NCI-H460 (cell line): ENCODE measurements around the gene SUSD4. TPM values are rescaled to one million over a fixed set of nuclear protein-coding genes. Genes with fewer than 3 reads are reported as not detected.

Experiments used
- DNase-seq: peaks from one replicate; pipeline ENCODE4 v3.0.0-alpha.2; 2016; ENCODE audit warnings: low read depth; ENCODE audit errors: extremely low read depth
- total RNA-seq: library from RNA; depleted of rRNA; stranded (reverse); fragments of >200 nt; shearing (Covaris generic); gene quantifications from 2 replicates; pipeline ENCODE4 v1.2.3, GENCODE V29; 2014

SUSD4 gene
- total RNA-seq, 1 experiment from 2014 or later = not detected

DNA sequence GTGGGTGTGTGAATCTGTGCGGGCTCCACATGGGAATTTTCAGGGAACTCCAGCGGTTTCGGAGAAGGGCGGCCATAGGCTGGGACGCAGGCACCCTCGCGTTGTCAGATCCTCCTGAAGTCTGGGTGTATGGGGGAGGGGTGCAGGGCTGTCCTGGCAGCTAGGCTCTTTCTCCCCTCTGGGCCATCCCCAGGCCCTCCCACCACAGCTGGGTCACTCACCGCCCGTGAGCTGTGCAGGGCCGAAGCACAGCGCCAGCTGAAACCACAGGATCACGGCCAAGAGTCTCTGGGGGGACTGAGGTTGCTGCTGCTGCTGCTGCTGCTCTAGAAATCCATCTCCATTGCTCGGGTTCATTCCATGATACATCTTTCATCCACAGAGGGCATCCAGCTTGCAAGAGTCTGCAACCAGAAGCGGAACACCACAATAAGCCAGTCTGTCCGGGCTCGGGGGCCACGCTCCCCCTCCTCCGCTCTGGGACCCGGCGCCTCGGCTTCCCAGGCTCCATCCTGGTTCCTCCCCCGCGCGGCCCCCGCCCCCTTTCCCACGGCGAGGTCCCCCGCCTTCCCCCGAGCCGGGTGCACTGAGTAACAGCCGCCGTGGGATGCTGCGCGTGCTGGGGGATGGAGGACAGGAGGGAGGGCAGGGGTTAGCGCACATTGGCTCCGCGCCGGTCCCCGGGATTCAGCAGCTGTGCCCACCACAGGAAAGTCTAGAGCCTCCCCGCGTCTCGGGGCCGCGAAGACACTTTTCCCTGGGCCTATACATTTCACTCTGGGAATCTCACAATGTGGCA is 720 bp downstream of the SUSD4 start:
- no peak for DNase-seq

DNA sequence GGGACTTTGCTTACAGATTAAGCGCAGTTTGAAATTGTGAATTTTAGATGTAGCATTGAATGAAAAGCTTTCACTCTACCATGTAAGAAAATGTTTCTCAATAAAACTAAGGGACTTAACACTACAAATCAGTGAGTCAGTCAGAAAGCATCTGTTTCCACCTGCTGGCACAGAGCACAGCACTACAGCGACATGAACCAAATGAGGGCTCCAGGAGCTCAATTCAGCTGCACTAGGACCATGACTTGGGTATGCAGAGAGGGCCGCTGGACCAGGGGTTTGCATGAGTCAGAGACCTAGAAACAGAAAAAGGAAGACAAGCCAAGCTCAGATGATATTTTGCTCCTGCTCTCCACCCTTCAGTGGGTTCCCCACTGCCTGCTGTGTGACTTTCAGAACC is 5.2 kb downstream of the SUSD4 start:
- no peak for DNase-seq

DNA sequence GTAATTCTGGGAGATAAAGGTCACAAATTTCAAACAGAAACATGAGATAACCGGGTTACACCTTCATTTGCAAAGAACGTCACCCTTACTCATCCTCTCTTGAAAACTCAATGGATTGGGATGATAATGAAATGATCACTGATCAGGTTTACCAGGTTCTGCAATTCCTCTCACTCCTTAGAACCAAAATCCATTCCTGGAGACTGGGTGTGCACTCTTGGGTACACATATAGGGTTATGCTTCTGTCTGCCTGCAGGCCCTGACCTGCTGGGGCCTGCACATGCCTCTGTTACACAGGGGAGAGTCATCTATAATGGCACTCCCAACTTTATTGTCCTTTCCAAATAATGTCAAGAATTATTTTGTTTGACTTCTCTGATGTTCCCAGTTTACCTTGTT is 8.3 kb downstream of the SUSD4 start:
- DNase-seq = no peak

DNA sequence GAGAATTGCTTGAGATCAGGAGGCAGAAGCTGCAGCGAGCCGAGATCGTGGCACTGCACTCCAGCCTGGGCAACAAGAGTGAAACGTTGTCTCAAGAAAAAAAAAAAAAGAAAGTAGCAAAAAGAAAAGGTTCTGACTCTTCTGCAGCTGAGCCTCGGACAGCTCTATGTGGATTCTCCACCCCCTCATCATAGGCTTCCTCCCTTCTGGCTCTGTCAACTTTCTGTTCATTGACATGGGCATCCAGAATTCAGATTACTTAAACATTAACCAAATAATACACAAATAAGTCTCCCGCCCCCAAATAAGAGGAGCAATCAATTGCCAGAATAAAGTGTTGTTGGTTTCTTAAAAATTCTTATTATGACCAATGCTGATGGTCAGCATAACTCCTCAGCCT is 10.0 kb downstream of the SUSD4 start:
- no peak for DNase-seq

DNA sequence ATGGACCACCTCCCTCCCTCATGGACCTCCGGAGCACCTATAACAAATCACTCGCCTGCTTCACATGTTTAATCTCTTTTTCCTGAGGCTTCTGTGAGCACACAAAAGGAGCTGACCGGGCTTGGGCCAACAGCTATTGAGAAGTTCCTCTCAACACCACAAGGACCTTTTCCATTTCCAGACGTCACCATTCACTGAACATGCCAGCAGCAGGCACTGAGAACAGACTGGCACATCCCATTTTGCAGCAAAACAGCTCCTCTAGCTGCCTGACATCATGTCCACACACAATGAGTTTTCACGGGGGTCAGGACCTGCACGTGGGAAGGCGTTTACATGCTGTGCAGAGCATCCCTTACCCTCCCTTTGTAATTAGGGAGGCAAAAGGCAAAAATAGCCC is 11.0 kb downstream of the SUSD4 start:
- DNase-seq = no peak

DNA sequence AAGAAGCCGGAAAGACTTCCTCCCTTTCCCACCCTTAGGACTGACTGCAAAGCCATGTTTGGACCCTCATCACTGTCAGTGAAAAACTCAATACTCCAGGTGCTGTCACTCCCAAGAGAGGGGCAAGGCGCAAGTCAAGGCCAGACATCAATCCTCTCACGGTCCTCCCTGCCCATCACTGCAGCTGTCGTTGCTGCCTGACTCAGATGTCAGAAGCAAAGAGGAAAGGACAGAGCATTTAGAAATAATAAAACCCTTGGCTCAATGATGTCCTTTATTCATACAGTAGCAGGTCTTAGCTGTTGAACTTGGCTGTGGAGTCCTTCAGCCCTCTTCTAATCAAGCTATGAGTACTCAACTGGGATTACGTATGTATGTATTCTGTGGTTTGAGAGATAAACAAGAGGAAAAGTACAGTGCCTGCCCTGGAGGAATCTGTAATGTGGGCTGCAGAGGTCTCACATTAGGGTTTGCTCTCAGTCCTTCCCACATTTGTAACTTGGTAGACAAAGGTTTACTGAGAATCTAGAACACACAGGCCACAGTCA is 13.5 kb downstream of the SUSD4 start:
- no peak for DNase-seq

DNA sequence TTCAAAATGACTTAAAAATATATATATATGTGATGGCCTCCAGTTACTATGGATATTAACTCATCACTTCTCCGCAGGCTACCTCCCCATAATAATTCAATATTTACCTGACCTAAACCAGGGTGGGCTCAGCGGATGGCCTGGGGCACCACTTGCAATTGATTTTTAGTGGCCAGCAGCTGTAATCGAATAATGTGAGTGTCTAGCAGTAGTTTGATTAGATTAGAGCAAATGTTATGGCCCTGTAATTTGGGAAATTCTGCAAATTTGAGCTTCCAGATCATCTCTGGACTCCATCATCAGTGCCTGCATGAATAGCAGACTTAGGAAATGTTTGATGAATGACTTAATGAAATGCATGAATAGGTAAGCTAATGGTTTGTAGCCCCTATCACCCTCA is 14.7 kb downstream of the SUSD4 start:
- no peak for DNase-seq

DNA sequence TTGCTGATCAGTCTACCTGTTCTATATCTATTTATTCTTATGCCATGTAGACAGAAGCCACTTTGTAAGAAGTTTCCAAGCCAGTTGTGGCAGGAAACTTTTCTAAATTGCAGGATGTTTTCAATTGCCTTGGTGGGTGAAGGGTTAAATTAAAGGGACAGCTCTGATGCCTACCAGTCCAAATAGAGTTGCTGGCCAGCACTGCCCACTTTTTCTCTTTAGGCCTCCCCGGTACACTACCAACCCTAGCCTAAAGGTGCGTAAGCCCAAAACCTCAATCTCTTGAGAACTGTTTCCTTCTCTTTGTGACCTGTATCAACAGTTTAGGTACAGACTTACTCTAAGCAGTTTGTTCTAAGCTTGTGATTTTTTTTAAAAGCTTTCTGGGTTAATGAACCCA is 15.5 kb downstream of the SUSD4 start:
- DNase-seq = no peak

DNA sequence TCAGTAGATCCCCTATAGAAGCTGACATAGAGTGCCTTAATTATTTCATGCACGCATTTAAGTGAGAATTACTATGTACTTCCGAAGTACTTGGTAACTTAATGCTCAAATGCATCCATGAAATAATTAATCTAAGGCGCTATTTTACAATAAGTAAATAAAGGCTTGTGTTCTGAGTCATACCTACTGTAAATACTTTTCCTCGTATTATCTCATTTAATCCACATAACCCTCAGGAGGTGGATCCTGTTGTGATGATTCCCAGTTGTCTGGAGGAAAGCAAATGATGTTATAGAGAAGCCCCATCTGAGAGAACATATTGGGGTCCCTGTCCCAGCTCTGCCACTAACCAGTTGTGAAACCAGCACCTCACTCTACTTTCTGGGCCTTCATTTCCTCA is 16.4 kb downstream of the SUSD4 start:
- DNase-seq = no peak

DNA sequence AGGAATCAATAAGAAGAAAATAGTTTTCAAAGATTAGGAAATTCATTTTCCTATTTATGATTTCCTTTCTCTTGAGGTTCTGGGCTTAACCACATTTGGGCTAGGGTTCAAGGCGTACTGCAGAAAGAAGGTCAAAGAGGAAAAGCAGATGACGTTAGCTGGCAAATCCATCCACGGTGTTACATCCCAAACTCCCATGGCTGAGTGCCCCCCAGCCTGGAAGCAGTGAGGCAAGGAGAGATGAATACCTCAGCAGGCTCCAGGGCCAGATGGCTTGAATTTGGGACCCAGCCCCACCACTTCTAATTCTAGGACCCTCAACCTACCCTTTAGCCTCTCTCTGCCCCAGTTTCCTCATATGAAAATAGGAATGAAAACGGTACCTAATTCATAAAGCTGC is 17.7 kb downstream of the SUSD4 start:
- DNase-seq = no peak

DNA sequence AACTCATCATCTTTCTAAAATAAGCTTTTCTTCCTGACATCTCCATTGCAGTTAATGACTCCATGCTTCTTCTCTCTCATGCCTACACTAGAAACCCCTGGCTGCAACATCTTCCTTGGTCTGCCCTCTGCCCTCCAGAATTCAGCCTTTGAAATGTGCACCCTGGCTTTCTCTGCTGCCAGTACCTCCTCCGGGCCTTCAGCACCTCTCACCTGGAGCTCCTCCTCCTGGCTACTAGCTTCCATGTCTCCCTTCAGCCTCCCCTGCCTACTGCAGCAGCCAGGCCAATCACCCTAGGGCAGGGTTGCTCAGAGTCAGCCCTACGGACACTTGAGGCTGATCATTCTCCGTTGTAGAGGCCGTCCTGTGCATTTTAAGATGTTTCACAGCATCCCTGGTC is 18.3 kb downstream of the SUSD4 start:
- DNase-seq = no peak

DNA sequence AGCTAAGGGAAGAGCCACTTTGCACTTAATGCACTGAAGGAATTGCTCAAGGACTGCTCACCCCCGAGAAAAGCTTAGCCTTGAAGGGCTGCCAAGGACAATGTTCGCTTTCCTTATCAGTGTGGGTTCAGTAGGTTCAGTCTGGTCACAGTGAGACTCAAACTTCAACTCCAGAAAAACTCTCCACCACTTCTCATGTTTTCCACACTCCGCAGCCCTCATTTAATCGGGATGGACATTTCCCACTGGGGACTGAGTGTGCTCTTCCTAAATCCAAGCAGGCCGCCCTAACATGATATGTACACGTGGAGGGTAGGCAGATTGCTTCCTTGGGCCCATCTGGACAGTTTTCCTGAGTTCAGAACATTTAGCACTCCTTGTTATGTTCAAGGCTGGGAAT is 19.5 kb downstream of the SUSD4 start:
- no peak for DNase-seq

DNA sequence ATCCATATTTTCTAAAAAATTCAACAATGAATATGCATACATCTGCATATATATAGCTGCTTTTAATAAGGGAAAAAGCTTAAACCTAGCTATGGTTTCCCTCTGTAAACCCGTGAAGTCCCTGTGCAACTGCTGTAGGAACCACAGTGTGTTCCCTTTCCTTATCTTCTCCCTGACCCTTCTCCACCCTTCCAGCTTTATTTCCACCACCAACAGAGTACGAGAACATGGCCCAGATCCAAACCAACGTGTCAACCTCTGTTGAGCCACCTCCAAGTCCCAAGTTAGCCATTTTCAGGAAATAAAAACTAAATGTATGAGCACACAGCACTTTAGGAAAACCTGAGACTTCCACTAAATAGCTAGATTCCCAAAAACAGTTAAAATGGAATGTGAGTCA is 20.3 kb downstream of the SUSD4 start:
- no peak for DNase-seq

DNA sequence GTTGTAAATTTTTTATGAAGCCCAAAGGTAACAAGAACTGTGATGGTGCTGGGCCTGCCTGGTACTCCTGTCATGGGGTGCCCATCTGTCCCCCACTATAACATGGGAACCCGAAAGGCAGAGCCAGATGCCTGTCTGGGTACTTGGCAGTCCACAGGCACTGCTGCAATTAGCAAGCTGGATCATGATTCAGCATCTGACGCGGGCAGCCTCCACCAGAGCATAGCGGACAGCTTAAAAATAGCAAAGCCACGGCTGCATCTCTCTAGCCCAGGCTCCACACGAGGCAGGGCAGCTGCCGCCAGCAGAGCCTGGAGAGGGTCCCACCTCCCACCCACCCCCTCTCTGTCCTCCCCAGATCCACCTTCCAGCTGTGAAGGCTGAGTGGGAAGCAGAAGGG is 22.9 kb downstream of the SUSD4 start:
- peak; percentile 17 for DNase-seq

DNA sequence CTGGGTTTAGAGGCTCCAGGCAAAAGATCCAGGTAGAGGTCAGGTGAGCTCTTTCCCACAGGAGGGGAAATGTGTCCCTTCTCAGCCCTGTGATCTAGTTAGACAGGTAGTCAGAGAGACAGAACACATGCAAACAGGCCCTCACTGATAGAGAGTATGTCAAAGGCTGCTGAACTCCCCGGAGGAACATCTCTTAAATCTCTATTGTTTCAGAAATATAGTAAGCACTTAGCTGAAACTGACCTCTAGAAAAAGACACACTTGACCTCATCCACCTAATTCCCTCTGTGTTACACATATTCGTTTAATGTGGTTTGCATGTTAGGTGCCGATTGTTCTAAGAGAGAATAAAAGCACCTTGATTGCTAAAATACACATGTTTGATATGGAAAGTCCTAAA is 23.3 kb downstream of the SUSD4 start:
- no peak for DNase-seq

DNA sequence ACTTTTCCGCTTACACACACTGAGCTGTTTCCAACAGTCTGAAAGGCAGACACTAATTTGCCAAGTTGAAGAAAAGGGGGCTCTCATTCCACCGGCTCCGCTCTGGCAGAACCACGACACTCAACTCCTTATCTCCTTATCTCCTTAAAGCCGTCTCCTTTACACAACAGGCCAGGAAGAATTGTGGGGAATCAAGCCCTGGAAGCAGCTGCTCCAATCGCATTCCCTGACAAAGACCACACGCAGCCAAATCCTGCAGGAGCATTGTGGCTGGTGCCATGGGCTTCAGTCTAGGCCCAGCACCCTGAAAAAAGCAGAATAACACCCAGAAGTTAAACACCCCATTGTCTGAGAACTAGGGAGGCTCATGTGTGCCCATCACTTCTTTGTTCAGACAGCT is 24.1 kb downstream of the SUSD4 start:
- DNase-seq = no peak

DNA sequence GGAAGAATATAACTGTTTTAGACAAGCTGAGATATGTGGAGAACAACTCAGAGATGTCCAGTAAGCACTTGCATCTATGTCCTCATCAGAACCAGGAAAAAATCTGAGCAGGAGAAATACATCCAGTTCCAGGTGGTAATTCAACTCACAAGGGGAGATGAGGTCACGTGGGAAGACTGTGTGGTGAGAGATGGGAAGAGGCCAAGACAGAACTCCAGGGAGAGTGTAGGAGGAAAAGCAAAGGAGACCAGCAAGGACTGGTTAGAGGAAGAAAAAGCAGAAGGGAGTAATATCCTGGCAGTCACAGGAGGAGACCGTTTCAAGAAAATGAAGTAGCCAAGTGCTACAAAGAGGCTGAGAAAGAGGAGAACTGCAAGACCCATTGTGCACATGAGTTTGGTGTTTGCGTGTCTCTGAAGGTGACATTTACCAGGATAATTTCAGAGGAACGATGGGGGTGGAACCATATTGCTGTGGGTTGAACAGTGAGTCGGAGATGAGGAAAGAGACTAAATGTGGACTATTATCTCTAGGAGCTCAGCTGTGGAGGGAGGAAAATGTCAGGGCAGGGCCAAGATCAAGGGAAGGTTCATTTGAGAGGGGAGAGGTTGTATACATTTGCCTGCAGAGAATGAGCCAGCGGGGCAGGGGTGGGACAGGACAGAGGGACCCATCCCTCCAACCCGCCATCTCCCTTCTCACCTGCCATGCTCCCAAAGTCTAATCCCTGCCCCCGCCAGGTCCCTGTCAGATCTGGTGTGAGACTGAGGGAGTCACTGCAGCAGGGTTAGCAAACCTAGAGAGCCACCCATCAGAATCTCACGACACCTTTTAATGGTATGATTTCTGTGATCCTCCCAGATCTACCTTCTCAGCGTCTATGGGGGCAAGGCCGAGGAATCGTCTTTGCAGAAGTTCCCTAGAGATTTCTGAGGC is 24.9 kb downstream of the SUSD4 start:
- no peak for DNase-seq

DNA sequence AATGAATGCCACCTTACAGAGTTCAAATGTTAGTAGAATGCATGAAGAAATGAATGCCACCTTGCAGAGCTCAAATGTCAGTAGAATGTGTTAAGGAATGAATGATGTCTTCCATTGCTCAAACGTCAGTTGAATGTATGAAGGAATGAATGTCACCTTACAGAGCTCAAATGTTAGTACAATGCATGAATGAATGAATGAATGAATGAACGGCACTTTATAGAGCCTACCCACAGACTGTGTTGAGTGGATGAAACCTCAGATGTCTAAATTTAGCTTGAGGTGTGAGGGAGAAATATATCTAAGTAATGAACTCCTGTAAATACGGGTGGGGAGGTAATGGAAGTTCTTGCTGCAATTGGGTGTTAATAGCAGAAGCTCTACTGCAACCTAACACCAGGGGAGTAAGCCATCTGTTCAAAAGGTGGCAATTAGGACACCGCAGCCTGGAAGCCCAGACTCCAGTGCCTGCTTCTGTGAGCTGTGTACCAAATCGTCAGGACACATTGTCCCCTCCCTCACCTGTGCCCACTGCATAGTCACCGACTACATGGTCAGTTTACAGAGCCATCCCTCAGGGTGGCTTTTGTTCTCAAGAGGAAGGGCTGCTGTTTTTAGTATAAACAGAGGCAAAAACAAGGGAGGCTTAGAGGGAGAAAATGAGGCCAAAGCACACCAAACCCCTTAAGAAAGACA is 26.7 kb downstream of the SUSD4 start:
- no peak for DNase-seq

DNA sequence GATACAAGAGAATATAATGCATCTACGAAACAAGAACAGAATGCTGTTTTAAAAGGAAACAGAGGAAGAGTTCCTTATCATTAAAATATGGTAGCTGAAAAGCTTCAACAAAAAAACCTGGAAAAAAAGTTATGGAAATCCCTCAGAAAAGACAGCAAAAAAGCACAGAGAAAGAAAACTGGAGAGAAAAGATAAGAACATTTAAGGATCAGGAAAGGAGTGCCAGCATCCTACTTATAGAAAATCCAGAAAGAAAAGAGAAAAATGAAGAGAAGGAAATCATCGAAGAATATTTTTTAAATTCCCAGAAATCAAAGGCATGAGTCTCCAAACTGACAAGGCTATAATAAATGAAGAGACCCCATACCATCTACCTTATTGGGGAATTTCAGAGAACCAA is 29.8 kb downstream of the SUSD4 start:
- DNase-seq = no peak

DNA sequence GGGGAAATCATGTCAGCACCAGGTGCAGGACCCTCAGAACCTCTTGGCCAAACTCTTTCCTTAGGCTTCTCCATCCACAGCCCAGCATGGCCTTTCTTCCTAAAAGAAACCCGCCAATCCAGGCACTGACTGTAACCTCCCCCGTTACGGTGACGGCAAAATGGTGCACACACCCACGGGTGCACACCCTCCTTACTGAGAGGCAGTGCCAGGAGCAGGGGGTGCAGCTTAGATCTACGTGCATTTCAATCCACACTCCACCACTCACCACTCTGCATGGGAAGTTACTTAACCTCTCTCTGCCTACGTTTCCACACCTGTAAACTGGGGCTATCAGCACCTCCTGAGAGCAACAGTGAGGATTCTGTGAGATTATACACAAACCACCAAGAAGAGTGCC is 31.0 kb downstream of the SUSD4 start:
- no peak for DNase-seq

DNA sequence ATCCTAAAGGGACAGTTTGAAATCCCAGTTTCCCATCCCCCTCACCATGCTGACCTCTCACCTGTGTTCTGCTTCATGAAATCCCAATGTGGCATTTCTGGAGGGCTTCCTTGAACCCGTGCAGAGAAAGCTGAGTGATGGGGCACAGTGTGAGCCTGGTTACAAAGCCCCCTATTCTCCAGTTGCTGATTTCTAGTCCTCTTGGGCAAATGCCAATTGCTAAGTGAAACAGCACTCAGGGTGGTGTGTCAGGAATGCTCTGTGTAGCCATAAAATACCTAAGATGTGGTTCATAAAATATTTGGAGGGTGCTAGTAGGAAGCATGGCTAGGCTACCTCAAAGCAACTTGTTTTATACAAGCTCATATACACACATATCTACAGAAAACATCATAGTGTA is 32.0 kb downstream of the SUSD4 start:
- DNase-seq = no peak
